Kidney (tissue), 14 donors: ENCODE measurements around the gene RNF112. TPM values are rescaled to one million over a fixed set of nuclear protein-coding genes. Genes with fewer than 3 reads are reported as not detected.

Source experiments
- DNase-seq, 5 donors: peaks; one replicate each; pipeline ENCODE4 v3.0.0-alpha.2; 2013 to 2020
- FAIRE-seq: peaks from 2 replicates; lab custom pipeline; 2012; peaks lifted over from hg19 to GRCh38; lab: Jason Lieb, UNC
- H3K27ac ChIP-seq, 2 donors: one replicate each; pipeline ENCODE4 v1.7.0; 2013; ENCODE audit warnings: low read depth in 2 of 2, low read length in 2 of 2, inconsistent platforms in 1 of 2
- H3K27me3 ChIP-seq: one replicate; pipeline ENCODE4 v1.7.1; 2013; ENCODE audit warnings: low read length, inconsistent platforms; ENCODE audit not compliant: control insufficient read depth, insufficient read depth
- H3K36me3 ChIP-seq, 3 donors: one replicate each; pipeline versions ENCODE4 v1.7.0 to v1.7.1; 2013; ENCODE audit warnings: low read length in 3 of 3, control low read depth in 1 of 3, inconsistent platforms in 1 of 3; ENCODE audit not compliant: insufficient read depth in 3 of 3, control insufficient read depth in 2 of 3
- H3K4me1 ChIP-seq, 3 donors: one replicate each; pipeline versions ENCODE4 v1.7.0 to v1.7.1; 2013; ENCODE audit warnings: low read length in 3 of 3, inconsistent platforms in 1 of 3, low read depth in 1 of 3; ENCODE audit not compliant: control insufficient read depth in 2 of 3, insufficient read depth in 2 of 3
- H3K4me3 ChIP-seq, 3 donors: one replicate each; pipeline versions ENCODE4 v1.7.0 to v1.8.1; 2013; ENCODE audit warnings: low read length in 3 of 3, control low read depth in 1 of 3, inconsistent platforms in 1 of 3
- H3K9ac ChIP-seq, 3 donors: one replicate each; pipeline versions ENCODE4 v1.7.0 to v1.7.1; 2013; ENCODE audit warnings: low read length in 3 of 3, control low read depth in 1 of 3, inconsistent platforms in 1 of 3
- H3K9me3 ChIP-seq, 3 donors: one replicate each; pipeline versions ENCODE4 v1.7.0 to v1.7.1; 2013; ENCODE audit warnings: low read length in 3 of 3, control low read depth in 1 of 3, inconsistent platforms in 1 of 3; ENCODE audit not compliant: control insufficient read depth in 2 of 3, insufficient read depth in 1 of 3
- CTCF ChIP-seq: IDR thresholded peaks from 3 replicates; pipeline ENCODE4 v1.5.1; 2012; ENCODE audit warnings: mild to moderate bottlenecking, moderate library complexity, borderline replicate concordance; ENCODE audit not compliant: insufficient read depth; ENCODE audit errors: extremely low read depth
- intact Hi-C: fragments of 100-400 bp; cut with DNase I; formaldehyde crosslinking; loops from one replicate; pipeline ENCODE4 v1.11.1; 2022
- polyA plus RNA-seq: library from polyadenylated mRNA; stranded (reverse); fragments of 350-450 nt; fragmentation: Illumina TruSeq; extraction: RNeasy Lipid Tissue Mini Kit (QIAGEN cat#74804); gene quantifications from one replicate; pipeline ENCODE4 v1.2.3, GENCODE V29; 2014; ENCODE audit warnings: low read depth, low replicate concordance; ENCODE audit not compliant: insufficient read depth
- total RNA-seq: library from RNA; stranded (reverse); fragmentation: NEBNext Ultra II Directional; extraction: Animal tissue kit (Norgen Biotek cat#: 25700); gene quantifications from one replicate; pipeline ENCODE4 v1.2.1, GENCODE V29; 2021
- donor health status: control.
- donor health status: control.
- donor health status: control.
- donor health status: control.
- donor health status: control.
- donor health status: DM: yes; HTN: yes; CAD: no.
- donor health status: Normal renal cell carcinoma (clear cell type).

RNF112 gene
- total and polyA plus RNA-seq, 2 donors from 2014 or later = 0.99 to 7.3 TPM

GRCh38 chr17:19369846-19370492 is 41.1 kb upstream of the RNF112 start:
- DNase-seq (peak in 2 of 5 donors; percentile 8 to 30), FAIRE-seq (no peak)
- Histone ChIP-seq H3K36me3 (no peaks in the 10 kb centered on the region), H3K9ac (no peak overlapping the region), H3K9me3 (no peaks in the 10 kb centered on the region), H3K4me3 (no peak overlapping the region), H3K27ac (peak overlapping the region in 1 of 2 donors; percentile 59), H3K27me3 (no peaks in the 10 kb centered on the region), H3K4me1 (peaks cover 0 to 10% (median 0%) of the 10 kb centered on the region in 3 donors)
- no peak for TF ChIP-seq CTCF
- intact Hi-C loops = loop anchor here (10.0 kb wide), 1 partner anchor 75 kb away; no protein-coding TSS in a partner anchor

GRCh38 chr17:19370493-19370960 is 40.5 kb upstream of the RNF112 start:
- Histone ChIP-seq H3K4me1 (peaks cover 0 to 10% (median 0%) of the 10 kb centered on the region in 3 donors), H3K27me3 (no peaks in the 10 kb centered on the region), H3K4me3 (no peak overlapping the region), H3K9me3 (no peaks in the 10 kb centered on the region), H3K27ac (peak overlapping the region in 1 of 2 donors; percentile 59), H3K9ac (no peak overlapping the region), H3K36me3 (no peaks in the 10 kb centered on the region)
- DNase-seq (peak in 2 of 5 donors; percentile 8 to 27), FAIRE-seq (no peak)
- TF ChIP-seq CTCF = no peak
- intact Hi-C loops = no loop called here

GRCh38 chr17:19371259-19372010 is 39.6 kb upstream of the RNF112 start:
- TF ChIP-seq CTCF = no peak
- FAIRE-seq (no peak), DNase-seq (peak in 1 of 5 donors; percentile 2)
- intact Hi-C loops = no loop called here
- no peaks in the 10 kb centered on the region for H3K36me3 ChIP-seq
- no peaks in the 10 kb centered on the region for H3K27me3 ChIP-seq
- no peaks in the 10 kb centered on the region for H3K9me3 ChIP-seq
- no peak overlapping the region for H3K4me3 ChIP-seq
- peaks cover 0 to 10% (median 0%) of the 10 kb centered on the region in 3 donors for H3K4me1 ChIP-seq
- H3K27ac ChIP-seq = no peak overlapping the region
- no peak overlapping the region for H3K9ac ChIP-seq
